ENCODE data around the gene BET1. TPM values are rescaled to one million over a fixed set of nuclear protein-coding genes. Genes with fewer than 3 reads are reported as not detected.
A peak's percentile ranks its signal among the peaks of the same experiment; 100 is the strongest.

The BET1 gene
- polyA plus RNA-seq, 2 of the 4 experiments (the other 2 are of a cell fraction), result 31.5 to 64.3 TPM

DNA sequence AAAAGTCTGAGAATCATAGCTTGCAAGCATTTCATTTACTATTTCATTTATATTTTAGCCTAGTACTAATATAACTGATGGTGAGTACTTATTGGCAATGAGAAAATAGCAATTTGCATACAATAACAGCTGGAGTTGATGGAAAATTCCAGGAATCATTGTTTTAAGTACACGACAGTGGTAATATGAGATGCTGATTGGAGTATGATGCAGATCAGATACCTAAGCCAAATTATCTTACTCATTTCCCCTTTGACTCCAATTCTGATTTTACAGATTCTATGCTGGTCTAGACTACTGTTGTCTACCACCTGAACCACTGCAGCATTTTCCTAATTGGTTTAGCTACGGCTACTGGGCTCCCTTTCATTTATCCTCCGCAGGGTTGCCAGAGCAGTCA lies 45.9 kb downstream of the BET1 start:
- TF ChIP-seq SMC3 (IDR thresholded peaks at IDR 0.05) (no peak), RCOR1 (IDR thresholded peaks at IDR 0.05; ENCODE audit: low read depth, low read length) (no peak)
- ATAC-seq, result no peak
- no peak overlapping the region for H3K27ac ChIP-seq

DNA sequence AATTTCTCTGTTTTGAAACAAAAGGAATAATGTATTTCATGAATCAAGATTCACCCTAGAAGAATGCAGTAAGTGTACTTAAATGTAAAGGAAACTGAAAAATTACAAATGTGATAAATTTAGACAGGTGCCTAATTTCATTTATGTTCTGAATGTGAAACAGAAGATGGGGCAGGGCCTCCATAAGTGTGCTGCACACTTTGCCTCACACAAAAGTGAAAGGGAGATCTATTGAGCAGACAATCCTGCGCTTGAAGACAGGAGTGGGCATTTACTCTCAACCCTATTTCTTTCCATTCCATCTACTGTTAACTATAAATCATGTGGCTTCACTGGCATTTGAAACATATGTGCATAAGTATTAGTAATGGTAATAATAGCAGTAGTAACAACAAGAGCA lies 46.4 kb downstream of the BET1 start:
- ChIA-PET CTCF (interaction anchor here (1.7 kb wide), 1 partner anchor 69 kb away, joined by 4 read pairs; no protein-coding TSS in a partner anchor), POLR2A (no interaction called here)
- H3K4me1 ChIP-seq, result no peaks in the 10 kb centered on the region
- TF ChIP-seq RARB (CRISPR knock-in tag; IDR thresholded peaks at IDR 0.05) (no peak), SREBF2 (IDR thresholded peaks at IDR 0.05) (no peak), MAZ (IDR thresholded peaks at IDR 0.05; ENCODE audit: borderline replicate concordance, low read depth, low read length) (no peak), ZNF302 (CRISPR knock-in tag; IDR thresholded peaks at IDR 0.05) (no peak), FOSB (CRISPR knock-in tag; IDR thresholded peaks at IDR 0.05) (no peak), NFE2L2 (conservative IDR thresholded peaks at IDR 0.05; ENCODE audit: low read length) (no peak), EHMT2 (IDR thresholded peaks at IDR 0.05; ENCODE audit: low read depth) (no peak), HEYL (CRISPR knock-in tag; IDR thresholded peaks at IDR 0.05) (no peak), NR3C1 (IDR thresholded peaks at IDR 0.05) (no peak), RCOR1 (IDR thresholded peaks at IDR 0.05; ENCODE audit: low read depth, low read length) (no peak), HOXA7 (CRISPR knock-in tag; IDR thresholded peaks at IDR 0.05) (no peak), RAD21 (conservative IDR thresholded peaks at IDR 0.05 in 1 of 2, IDR thresholded peaks at IDR 0.05 in 1 of 2) (no peak), CEBPB (IDR thresholded peaks at IDR 0.05) (no peak), SMC3 (IDR thresholded peaks at IDR 0.05) (no peak)
- TF ChIP-seq, protein P1, sequence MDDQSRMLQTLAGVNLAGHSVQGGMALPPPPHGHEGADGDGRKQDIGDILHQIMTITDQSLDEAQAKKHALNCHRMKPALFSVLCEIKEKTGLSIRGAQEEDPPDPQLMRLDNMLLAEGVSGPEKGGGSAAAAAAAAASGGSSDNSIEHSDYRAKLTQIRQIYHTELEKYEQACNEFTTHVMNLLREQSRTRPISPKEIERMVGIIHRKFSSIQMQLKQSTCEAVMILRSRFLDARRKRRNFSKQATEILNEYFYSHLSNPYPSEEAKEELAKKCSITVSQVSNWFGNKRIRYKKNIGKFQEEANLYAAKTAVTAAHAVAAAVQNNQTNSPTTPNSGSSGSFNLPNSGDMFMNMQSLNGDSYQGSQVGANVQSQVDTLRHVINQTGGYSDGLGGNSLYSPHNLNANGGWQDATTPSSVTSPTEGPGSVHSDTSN (IDR thresholded peaks at IDR 0.05), result no peak
- TF ChIP-seq, protein P2, sequence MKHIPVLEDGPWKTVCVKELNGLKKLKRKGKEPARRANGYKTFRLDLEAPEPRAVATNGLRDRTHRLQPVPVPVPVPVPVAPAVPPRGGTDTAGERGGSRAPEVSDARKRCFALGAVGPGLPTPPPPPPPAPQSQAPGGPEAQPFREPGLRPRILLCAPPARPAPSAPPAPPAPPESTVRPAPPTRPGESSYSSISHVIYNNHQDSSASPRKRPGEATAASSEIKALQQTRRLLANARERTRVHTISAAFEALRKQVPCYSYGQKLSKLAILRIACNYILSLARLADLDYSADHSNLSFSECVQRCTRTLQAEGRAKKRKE (CRISPR knock-in tag; IDR thresholded peaks at IDR 0.05; ENCODE audit: low read depth), result no peak
- TF ChIP-seq, protein P3, sequence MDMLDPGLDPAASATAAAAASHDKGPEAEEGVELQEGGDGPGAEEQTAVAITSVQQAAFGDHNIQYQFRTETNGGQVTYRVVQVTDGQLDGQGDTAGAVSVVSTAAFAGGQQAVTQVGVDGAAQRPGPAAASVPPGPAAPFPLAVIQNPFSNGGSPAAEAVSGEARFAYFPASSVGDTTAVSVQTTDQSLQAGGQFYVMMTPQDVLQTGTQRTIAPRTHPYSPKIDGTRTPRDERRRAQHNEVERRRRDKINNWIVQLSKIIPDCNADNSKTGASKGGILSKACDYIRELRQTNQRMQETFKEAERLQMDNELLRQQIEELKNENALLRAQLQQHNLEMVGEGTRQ (IDR thresholded peaks at IDR 0.05), result no peak
- TF ChIP-seq, protein P4, sequence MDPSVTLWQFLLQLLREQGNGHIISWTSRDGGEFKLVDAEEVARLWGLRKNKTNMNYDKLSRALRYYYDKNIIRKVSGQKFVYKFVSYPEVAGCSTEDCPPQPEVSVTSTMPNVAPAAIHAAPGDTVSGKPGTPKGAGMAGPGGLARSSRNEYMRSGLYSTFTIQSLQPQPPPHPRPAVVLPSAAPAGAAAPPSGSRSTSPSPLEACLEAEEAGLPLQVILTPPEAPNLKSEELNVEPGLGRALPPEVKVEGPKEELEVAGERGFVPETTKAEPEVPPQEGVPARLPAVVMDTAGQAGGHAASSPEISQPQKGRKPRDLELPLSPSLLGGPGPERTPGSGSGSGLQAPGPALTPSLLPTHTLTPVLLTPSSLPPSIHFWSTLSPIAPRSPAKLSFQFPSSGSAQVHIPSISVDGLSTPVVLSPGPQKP (IDR thresholded peaks at IDR 0.05; ENCODE audit: low read depth, low read length), result no peak
- TF ChIP-seq, protein P5, sequence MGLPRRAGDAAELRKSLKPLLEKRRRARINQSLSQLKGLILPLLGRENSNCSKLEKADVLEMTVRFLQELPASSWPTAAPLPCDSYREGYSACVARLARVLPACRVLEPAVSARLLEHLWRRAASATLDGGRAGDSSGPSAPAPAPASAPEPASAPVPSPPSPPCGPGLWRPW (IDR thresholded peaks at IDR 0.05), result no peak
- FAIRE-seq, result no peak
- no peak for DNase-seq (ENCODE audit: low read depth in 1 of 2, low spot score in 1 of 2)
- no peak for ATAC-seq
- H3K9me3 ChIP-seq, result no peaks in the 10 kb centered on the region
- WGBS (ENCODE audit: missing lambda C conversion rate), result 94% methylated on average over 1 of the region's 1 CpG
- H3K4me3 ChIP-seq, result no peak overlapping the region
- no peak overlapping the region for H3K27ac ChIP-seq
- H3K4me2 ChIP-seq, result no peak overlapping the region

More for the DNA sequence above, 45.9 kb downstream of the BET1 start:
- POLR2A ChIA-PET, result no interaction called here
- Histone ChIP-seq H3K4me2 (no peak overlapping the region), H3K4me1 (no peaks in the 10 kb centered on the region), H3K4me3 (no peak overlapping the region), H3K9me3 (no peaks in the 10 kb centered on the region)
- FAIRE-seq (no peak), DNase-seq (ENCODE audit: low read depth in 1 of 2, low spot score in 1 of 2) (no peak)
- CTCF ChIA-PET, result no interaction called here
- 80% methylated on average over 3 of the region's 3 CpGs for WGBS (ENCODE audit: missing lambda C conversion rate)

DNA sequence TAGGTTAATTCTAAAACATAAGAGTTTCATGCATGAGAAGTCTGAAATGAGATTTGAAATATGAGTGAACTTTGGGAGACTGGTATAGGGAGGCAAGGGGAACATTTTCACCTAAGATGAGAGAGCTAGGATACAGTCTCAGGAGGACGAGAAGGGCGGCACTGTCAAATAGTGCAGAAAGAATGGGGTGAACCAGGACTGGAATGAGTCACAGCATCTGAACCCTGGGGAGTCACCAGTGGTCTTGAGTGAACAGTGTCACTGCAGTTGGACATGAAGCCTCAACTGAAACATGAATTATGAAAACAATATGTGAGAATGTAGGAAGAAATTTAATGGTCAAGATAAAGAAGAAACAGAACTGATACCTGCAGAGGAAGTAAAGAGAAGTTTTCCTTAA lies 48.9 kb downstream of the BET1 start:
- TF ChIP-seq EP300 (IDR thresholded peaks at IDR 0.05) (no peak), TP53 (CRISPR knock-in tag; IDR thresholded peaks at IDR 0.05) (no peak)
- TF ChIP-seq, protein P5 (IDR thresholded peaks at IDR 0.05), result no peak
- H3K9me3 ChIP-seq, result no peaks in the 10 kb centered on the region
- ChIA-PET CTCF (no interaction called here), POLR2A (no interaction called here)
- ATAC-seq, result no peak
- H3K27ac ChIP-seq, result no peak overlapping the region
- no peak overlapping the region for H3K4me3 ChIP-seq
- FAIRE-seq, result peak; percentile 61
- no peak overlapping the region for H3K4me2 ChIP-seq
- DNase-seq (ENCODE audit: low read depth in 1 of 2, low spot score in 1 of 2), result no peak
- WGBS (ENCODE audit: missing lambda C conversion rate), result 89% methylated on average over 2 of the region's 2 CpGs
- H3K4me1 ChIP-seq, result no peaks in the 10 kb centered on the region

All from A549 (cell line).